Measurements from ENCODE around the gene MCF2L. TPM values are rescaled to one million over a fixed set of nuclear protein-coding genes. Genes with fewer than 3 reads are reported as not detected.

The MCF2L gene
- total RNA-seq, 2 donors from 2014 or later, result 48.0 to 49.9 TPM

- Mint-ChIP-seq H3K36me3 (ENCODE audit: low read depth) (peaks cover 18% of the 10 kb centered on the region), H3K4me1 (peaks cover 2% of the 10 kb centered on the region), H3K9me3 (no peaks in the 10 kb centered on the region), H3K27me3 (ENCODE audit: insufficient read depth) (no peaks in the 10 kb centered on the region), H3K27ac (no peak overlapping the region), H3K4me3 (no peak overlapping the region)
- DNase-seq, result no peak
- Histone ChIP-seq H3K4me1 (ENCODE audit: control insufficient read depth, insufficient read depth, low read length) (no peaks in the 10 kb centered on the region), H3K36me3 (ENCODE audit: control insufficient read depth, insufficient read depth, low read length) (no peaks in the 10 kb centered on the region), H3K27me3 (ENCODE audit: control insufficient read depth, insufficient read depth, low read length, poor library complexity, severe bottlenecking) (no peaks in the 10 kb centered on the region), H3K9me3 (ENCODE audit: control insufficient read depth, low read length) (no peaks in the 10 kb centered on the region), H3K27ac (ENCODE audit: low read depth, low read length) (no peak overlapping the region), H3K9ac (ENCODE audit: extremely low read depth, low read length, poor library complexity, severe bottlenecking) (no peak overlapping the region), H3K4me3 (ENCODE audit: low read length) (no peak overlapping the region)
- 87 to 91% methylated on average over 19 to 24 of the region's 24 CpGs for WGBS, 2 experiments (ENCODE audit: insufficient coverage in 1 of 2, insufficient read length in 1 of 2)
- TF ChIP-seq, protein P1, sequence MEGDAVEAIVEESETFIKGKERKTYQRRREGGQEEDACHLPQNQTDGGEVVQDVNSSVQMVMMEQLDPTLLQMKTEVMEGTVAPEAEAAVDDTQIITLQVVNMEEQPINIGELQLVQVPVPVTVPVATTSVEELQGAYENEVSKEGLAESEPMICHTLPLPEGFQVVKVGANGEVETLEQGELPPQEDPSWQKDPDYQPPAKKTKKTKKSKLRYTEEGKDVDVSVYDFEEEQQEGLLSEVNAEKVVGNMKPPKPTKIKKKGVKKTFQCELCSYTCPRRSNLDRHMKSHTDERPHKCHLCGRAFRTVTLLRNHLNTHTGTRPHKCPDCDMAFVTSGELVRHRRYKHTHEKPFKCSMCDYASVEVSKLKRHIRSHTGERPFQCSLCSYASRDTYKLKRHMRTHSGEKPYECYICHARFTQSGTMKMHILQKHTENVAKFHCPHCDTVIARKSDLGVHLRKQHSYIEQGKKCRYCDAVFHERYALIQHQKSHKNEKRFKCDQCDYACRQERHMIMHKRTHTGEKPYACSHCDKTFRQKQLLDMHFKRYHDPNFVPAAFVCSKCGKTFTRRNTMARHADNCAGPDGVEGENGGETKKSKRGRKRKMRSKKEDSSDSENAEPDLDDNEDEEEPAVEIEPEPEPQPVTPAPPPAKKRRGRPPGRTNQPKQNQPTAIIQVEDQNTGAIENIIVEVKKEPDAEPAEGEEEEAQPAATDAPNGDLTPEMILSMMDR (conservative IDR thresholded peaks at IDR 0.05), result no peak
Observed at GRCh38 chr13:113084943-113085540, 116.0 kb downstream of the MCF2L start.

- Histone ChIP-seq H3K27ac (ENCODE audit: low read depth, low read length) (no peak overlapping the region), H3K27me3 (ENCODE audit: control insufficient read depth, insufficient read depth, low read length, poor library complexity, severe bottlenecking) (no peaks in the 10 kb centered on the region), H3K9ac (ENCODE audit: extremely low read depth, low read length, poor library complexity, severe bottlenecking) (no peak overlapping the region), H3K9me3 (ENCODE audit: control insufficient read depth, low read length) (no peaks in the 10 kb centered on the region), H3K4me3 (ENCODE audit: low read length) (no peak overlapping the region), H3K36me3 (ENCODE audit: control insufficient read depth, insufficient read depth, low read length) (no peaks in the 10 kb centered on the region), H3K4me1 (ENCODE audit: control insufficient read depth, insufficient read depth, low read length) (no peaks in the 10 kb centered on the region)
- TF ChIP-seq, protein P1 (conservative IDR thresholded peaks at IDR 0.05), result peak; percentile 69
- Mint-ChIP-seq H3K27me3 (ENCODE audit: insufficient read depth) (peaks cover 2% of the 10 kb centered on the region), H3K36me3 (ENCODE audit: low read depth) (peaks cover 25% of the 10 kb centered on the region), H3K4me1 (peaks cover 8% of the 10 kb centered on the region), H3K27ac (no peak overlapping the region), H3K4me3 (no peak overlapping the region), H3K9me3 (no peaks in the 10 kb centered on the region)
- 87 to 89% methylated on average over 19 to 32 of the region's 32 CpGs for WGBS, 2 experiments (ENCODE audit: insufficient coverage in 1 of 2, insufficient read length in 1 of 2)
- peak; percentile 76 for DNase-seq
Observed at GRCh38 chr13:113086031-113086750, 117.2 kb downstream of the MCF2L start.

DNA sequence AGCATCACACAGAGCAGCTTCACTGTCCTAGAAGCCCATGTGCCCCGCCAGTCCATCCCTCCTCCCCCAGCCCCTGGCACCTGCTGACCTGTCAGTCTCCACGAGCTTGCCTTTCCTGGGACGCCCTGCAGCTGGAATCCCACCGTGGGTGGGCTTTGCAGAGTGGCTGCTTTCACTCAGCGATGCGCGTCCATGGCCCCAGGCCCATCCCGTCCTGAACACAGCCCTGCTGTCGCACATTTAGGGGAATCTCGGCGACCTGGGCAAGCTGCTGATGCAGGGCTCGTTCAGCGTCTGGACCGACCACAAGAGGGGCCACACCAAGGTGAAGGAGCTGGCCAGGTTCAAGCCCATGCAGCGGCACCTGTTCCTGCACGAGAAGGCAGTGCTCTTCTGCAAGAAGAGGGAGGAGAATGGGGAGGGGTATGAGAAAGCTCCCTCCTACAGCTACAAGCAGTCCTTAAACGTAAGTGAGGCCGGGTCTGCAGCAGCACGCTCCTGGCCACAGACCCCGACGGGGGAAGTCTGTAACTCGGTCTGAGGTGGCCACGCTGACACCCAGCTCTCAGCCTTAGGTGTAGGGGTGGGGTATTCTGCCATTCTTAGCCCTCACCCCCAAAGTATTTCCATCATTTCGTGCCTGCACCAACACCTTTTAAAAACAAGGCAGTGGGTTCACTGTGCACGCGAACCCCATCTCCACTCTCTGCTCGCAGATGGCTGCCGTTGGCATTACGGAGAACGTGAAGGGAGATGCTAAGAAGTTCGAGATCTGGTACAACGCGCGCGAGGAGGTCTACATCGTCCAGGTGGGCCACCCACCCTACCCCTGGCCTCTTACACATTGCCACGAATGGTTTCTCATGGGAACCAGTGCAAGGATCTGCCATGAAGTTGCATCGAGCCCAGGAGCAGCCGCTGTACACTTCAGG, 118.2 kb downstream of the MCF2L start:
- H3K27me3 ChIP-seq (ENCODE audit: control insufficient read depth, insufficient read depth, low read length, poor library complexity, severe bottlenecking), result no peaks in the 10 kb centered on the region
- DNase-seq, result no peak
- Mint-ChIP-seq H3K9me3 (no peaks in the 10 kb centered on the region), H3K36me3 (ENCODE audit: low read depth) (peaks cover 23% of the 10 kb centered on the region), H3K4me1 (peaks cover 8% of the 10 kb centered on the region), H3K4me3 (no peak overlapping the region), H3K27ac (no peak overlapping the region), H3K27me3 (ENCODE audit: insufficient read depth) (peaks cover 2% of the 10 kb centered on the region)
- H3K4me1 ChIP-seq (ENCODE audit: control insufficient read depth, insufficient read depth, low read length), result no peaks in the 10 kb centered on the region
- TF ChIP-seq, protein P1 (conservative IDR thresholded peaks at IDR 0.05), result no peak
- no peak overlapping the region for H3K4me3 ChIP-seq (ENCODE audit: low read length)
- no peak overlapping the region for H3K9ac ChIP-seq (ENCODE audit: extremely low read depth, low read length, poor library complexity, severe bottlenecking)
- H3K36me3 ChIP-seq (ENCODE audit: control insufficient read depth, insufficient read depth, low read length), result no peaks in the 10 kb centered on the region
- 92 to 93% methylated on average over 25 to 39 of the region's 39 CpGs for WGBS, 2 experiments (ENCODE audit: insufficient coverage in 1 of 2, insufficient read length in 1 of 2)
- no peak overlapping the region for H3K27ac ChIP-seq (ENCODE audit: low read depth, low read length)
- no peaks in the 10 kb centered on the region for H3K9me3 ChIP-seq (ENCODE audit: control insufficient read depth, low read length)
